ENCODE results near the gene LRRC55. TPM values are rescaled to one million over a fixed set of nuclear protein-coding genes. Genes with fewer than 3 reads are reported as not detected.

LRRC55 gene
- total RNA-seq, 4 donors from 2014 or later: not detected

- Histone ChIP-seq H3K27me3 (no peaks in the 10 kb centered on the region), H3K36me3 (no peaks in the 10 kb centered on the region), H3K4me1 (no peaks in the 10 kb centered on the region), H3K9me3 (no peaks in the 10 kb centered on the region), H3K4me3 (no peak overlapping the region), H3K27ac (no peak overlapping the region)
- no peak for TF ChIP-seq POLR2A (IDR thresholded peaks at IDR 0.05)
- TF ChIP-seq CTCF (IDR thresholded peaks at IDR 0.05 in 4 of 5, conservative IDR thresholded peaks at IDR 0.05 in 1 of 5): no peak
- intact Hi-C loops (cut with DNase I; ENCODE audit: low total_unique reads): no loop called here
- DNase-seq (no peak), ATAC-seq (no peak)
- in situ Hi-C loops (cut with MboI; ENCODE audit: low sequenced_read_pairs in 4 of 4): no loop called here
Observed at GRCh38 chr11:57158599-57158998, 23.2 kb upstream of the LRRC55 start.

- intact Hi-C loops (cut with DNase I; ENCODE audit: low total_unique reads): no loop called here
- H3K4me3 ChIP-seq: no peak overlapping the region
- H3K9me3 ChIP-seq: no peaks in the 10 kb centered on the region
- in situ Hi-C loops (cut with MboI; ENCODE audit: low sequenced_read_pairs in 4 of 4): no loop called here
- H3K27ac ChIP-seq: no peak overlapping the region
- H3K27me3 ChIP-seq: no peaks in the 10 kb centered on the region
- DNase-seq (no peak), ATAC-seq (no peak)
- no peaks in the 10 kb centered on the region for H3K4me1 ChIP-seq
- H3K36me3 ChIP-seq: no peaks in the 10 kb centered on the region
- TF ChIP-seq POLR2A (IDR thresholded peaks at IDR 0.05): no peak
- TF ChIP-seq CTCF (IDR thresholded peaks at IDR 0.05 in 4 of 5, conservative IDR thresholded peaks at IDR 0.05 in 1 of 5): no peak
Observed at GRCh38 chr11:57160665-57161064, 21.1 kb upstream of the LRRC55 start.

- intact Hi-C loops (cut with DNase I; ENCODE audit: low total_unique reads): no loop called here
- no peaks in the 10 kb centered on the region for H3K9me3 ChIP-seq
- DNase-seq (no peak), ATAC-seq (no peak)
- H3K4me1 ChIP-seq: no peaks in the 10 kb centered on the region
- no peak overlapping the region for H3K4me3 ChIP-seq
- no peak overlapping the region for H3K27ac ChIP-seq
- no peaks in the 10 kb centered on the region for H3K36me3 ChIP-seq
- in situ Hi-C loops (cut with MboI; ENCODE audit: low sequenced_read_pairs in 4 of 4): no loop called here
- TF ChIP-seq CTCF (IDR thresholded peaks at IDR 0.05 in 4 of 5, conservative IDR thresholded peaks at IDR 0.05 in 1 of 5) (no peak), POLR2A (IDR thresholded peaks at IDR 0.05) (no peak)
- H3K27me3 ChIP-seq: no peaks in the 10 kb centered on the region
Observed at GRCh38 chr11:57161351-57161750, 20.4 kb upstream of the LRRC55 start.

GRCh38 chr11:57162179-57162898 is 19.4 kb upstream of the LRRC55 start:
- ATAC-seq (no peak), DNase-seq (no peak)
- no peaks in the 10 kb centered on the region for H3K27me3 ChIP-seq
- H3K27ac ChIP-seq: no peak overlapping the region
- H3K9me3 ChIP-seq: no peaks in the 10 kb centered on the region
- in situ Hi-C loops (cut with MboI; ENCODE audit: low sequenced_read_pairs in 4 of 4): no loop called here
- H3K4me1 ChIP-seq: no peaks in the 10 kb centered on the region
- intact Hi-C loops (cut with DNase I; ENCODE audit: low total_unique reads): no loop called here
- no peak overlapping the region for H3K4me3 ChIP-seq
- no peak for TF ChIP-seq CTCF (IDR thresholded peaks at IDR 0.05 in 4 of 5, conservative IDR thresholded peaks at IDR 0.05 in 1 of 5)
- no peak for TF ChIP-seq POLR2A (IDR thresholded peaks at IDR 0.05)
- no peaks in the 10 kb centered on the region for H3K36me3 ChIP-seq
